T-cell (primary cell): ENCODE measurements around the gene CLEC18A. TPM values are rescaled to one million over a fixed set of nuclear protein-coding genes. Genes with fewer than 3 reads are reported as not detected.
"Not testable (repeated sequence)": the region's sequence is repeated elsewhere in the genome, so short reads cannot be mapped to it uniquely, and the experiment has no call there.

Experiments
- ATAC-seq, 4 experiments: fragments of 200-7000 bp in 3 of 4; fragments of 150-1000 bp in 1 of 4; cut with Tn5 transposase; replicated peaks in 1 of 4; 1 replicate in 3 of 4; 2 replicates in 1 of 4; pipeline ENCODE4 v1.10.0; 2021; ENCODE audit warnings: moderate library complexity in 3 of 4, mild to moderate bottlenecking in 2 of 4, moderate number of reproducible peaks in 1 of 4
- CTCF ChIA-PET, 2 donors: fragments of 300-600 bp; sonication (Branson Sonifier 250); formaldehyde crosslinking; loops; one replicate each; lab custom pipeline; 2022; ENCODE audit warnings: antibody characterized with exemption in 2 of 2; lab: Charles Lee
- POLR2A ChIA-PET, 2 donors: fragments of 300-600 bp; sonication (Branson Sonifier 250); formaldehyde crosslinking; loops; one replicate each; lab custom pipeline; 2022; ENCODE audit warnings: antibody characterized with exemption in 2 of 2; lab: Charles Lee
- DNase-seq, 35 experiments: peaks; one replicate each; pipeline versions ENCODE4 v3.0.0 to v3.0.0-alpha.2; 2013 to 2023
- H3K27ac ChIP-seq: one replicate; pipeline ENCODE4 v1.5.1; 2013; ENCODE audit warnings: low read length
- H3K27me3 ChIP-seq, 2 experiments: replicated peaks in 1 of 2; 1 replicate in 1 of 2; 2 replicates in 1 of 2; pipeline versions ENCODE4 v1.6.1 to v1.7.0; 2013; ENCODE audit warnings: low read length in 1 of 2, mixed read lengths in 1 of 2; ENCODE audit not compliant: control insufficient read depth in 2 of 2, insufficient read depth in 2 of 2; ENCODE audit errors: extremely low read depth in 1 of 2
- H3K36me3 ChIP-seq, 2 donors: 1 replicate in 1 of 2; 2 replicates in 1 of 2; pipeline versions ENCODE4 v1.6.1 to v1.7.0; 2013; ENCODE audit warnings: low read length in 1 of 2; ENCODE audit not compliant: control insufficient read depth in 2 of 2, insufficient read depth in 1 of 2; ENCODE audit errors: extremely low read depth in 1 of 2
- H3K4me1 ChIP-seq, 2 experiments: 1 replicate in 1 of 2; 2 replicates in 1 of 2; pipeline versions ENCODE4 v1.6.1 to v1.7.0; 2013; ENCODE audit warnings: low read length in 2 of 2, mixed read lengths in 1 of 2; ENCODE audit not compliant: insufficient read depth in 2 of 2, control insufficient read depth in 1 of 2; ENCODE audit errors: extremely low read depth in 1 of 2
- H3K4me3 ChIP-seq, 2 donors: 1 replicate in 1 of 2; 2 replicates in 1 of 2; pipeline versions ENCODE4 v1.5.1 to v1.7.0; 2013; ENCODE audit warnings: mild to moderate bottlenecking in 2 of 2, low read length in 1 of 2, moderate library complexity in 1 of 2; ENCODE audit not compliant: control insufficient read depth in 1 of 2; ENCODE audit errors: extremely low read depth in 1 of 2
- H3K9me3 ChIP-seq: 2 replicates; pipeline ENCODE4 v1.7.0; 2013
- H3K27ac Mint-ChIP-seq, 2 donors: one replicate each; pipeline ENCODE4 v1.8.0; 2020 to 2021; ENCODE audit warnings: mild to moderate bottlenecking in 2 of 2, mixed read lengths in 2 of 2
- H3K27me3 Mint-ChIP-seq, 2 donors: one replicate each; pipeline ENCODE4 v1.8.0; 2021 to 2022; ENCODE audit warnings: mixed read lengths in 2 of 2
- H3K36me3 Mint-ChIP-seq: one replicate; pipeline ENCODE4 v1.8.0; 2021; ENCODE audit warnings: mixed read lengths
- H3K4me1 Mint-ChIP-seq, 3 donors: one replicate each; pipeline ENCODE4 v1.8.0; 2020 to 2022; ENCODE audit warnings: mixed read lengths in 3 of 3, mild to moderate bottlenecking in 1 of 3
- H3K4me3 Mint-ChIP-seq, 3 donors: one replicate each; pipeline ENCODE4 v1.8.0; 2020 to 2022; ENCODE audit warnings: mild to moderate bottlenecking in 3 of 3, mixed read lengths in 3 of 3, moderate library complexity in 3 of 3
- H3K9me3 Mint-ChIP-seq, 3 donors: one replicate each; pipeline ENCODE4 v1.8.0; 2020 to 2022; ENCODE audit warnings: mixed read lengths in 3 of 3
- WGBS: methylation state at CpG from one replicate; pipeline ENCODE4 v1.1.5; 2013; ENCODE audit warnings: missing lambda C conversion rate; ENCODE audit not compliant: insufficient coverage; 5-methylcytosine and 5-hydroxymethylcytosine counted together
- total RNA-seq, 35 experiments: library from RNA in 6 of 35; stranded (reverse) in 6 of 35; fragments of 120-200 nt in 1 of 35; gene quantifications; one replicate each; pipeline versions ENCODE4 v1.2.1 to v1.2.4 and lab custom pipeline; 2013 to 2026

The CLEC18A gene
- total RNA-seq, 5 donors from 2014 or later (not counting 1 experiment from before 2014, with no cell fraction given), result 2.0 to 3.7 (median 2.8) TPM

DNA sequence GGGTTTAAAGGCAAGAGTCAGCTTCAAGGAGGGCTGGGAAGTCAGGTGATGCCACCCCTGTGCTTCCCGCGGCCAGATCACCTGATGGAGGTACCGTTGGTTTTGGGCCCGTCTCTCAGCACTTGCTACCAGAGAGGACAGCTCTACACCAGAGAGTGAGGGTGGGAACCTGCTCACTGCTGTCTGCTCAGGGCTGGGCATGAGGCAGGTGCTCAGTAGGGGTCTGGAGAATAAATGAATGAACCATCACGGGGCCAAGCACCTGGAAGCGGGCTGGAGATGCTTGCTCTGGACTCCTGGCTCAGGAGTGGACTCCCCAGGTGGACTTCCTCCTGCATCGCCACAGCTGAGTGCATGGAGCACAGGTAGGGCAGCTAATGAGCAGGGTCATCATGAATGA lies 21.0 kb downstream of the CLEC18A start:
- not testable (repeated sequence) for H3K4me3 Mint-ChIP-seq, H3K4me1 Mint-ChIP-seq, H3K9me3 Mint-ChIP-seq

DNA sequence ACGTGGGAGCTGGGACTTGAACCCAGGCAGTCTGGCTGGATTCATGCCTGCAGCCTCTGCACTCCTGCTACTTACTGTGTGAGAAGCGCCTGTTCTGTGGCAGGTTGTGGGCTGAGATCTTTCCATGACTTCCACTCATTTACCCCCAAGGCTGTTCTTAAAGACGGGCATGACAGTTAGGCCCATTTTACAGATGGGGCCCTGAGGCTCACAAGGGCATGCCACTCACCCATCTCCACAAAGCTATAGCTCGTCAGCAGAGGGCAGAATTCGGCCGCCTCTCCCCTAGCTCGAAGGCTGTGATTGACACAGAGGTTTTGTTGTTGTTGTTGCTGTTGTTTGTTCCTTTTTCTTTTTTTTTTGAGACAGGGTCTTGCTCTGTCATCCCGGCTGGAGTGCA lies 21.8 kb downstream of the CLEC18A start:
- POLR2A ChIA-PET, H3K4me1 ChIP-seq, H3K4me3 Mint-ChIP-seq, H3K27ac Mint-ChIP-seq, DNase-seq, ATAC-seq, H3K36me3 Mint-ChIP-seq, H3K27me3 ChIP-seq, H3K4me3 ChIP-seq, H3K4me1 Mint-ChIP-seq, H3K27me3 Mint-ChIP-seq, H3K9me3 Mint-ChIP-seq, H3K36me3 ChIP-seq, H3K27ac ChIP-seq, H3K9me3 ChIP-seq, CTCF ChIA-PET: not testable (repeated sequence)
- no CpG with 5 or more reads among the region's 8 CpGs for WGBS

More for the DNA sequence above, 21.0 kb downstream of the CLEC18A start:
- H3K27ac ChIP-seq, H3K27me3 Mint-ChIP-seq, H3K36me3 Mint-ChIP-seq, POLR2A ChIA-PET, H3K27me3 ChIP-seq, CTCF ChIA-PET, ATAC-seq, H3K9me3 ChIP-seq, H3K4me3 ChIP-seq, H3K36me3 ChIP-seq, DNase-seq, H3K4me1 ChIP-seq, H3K27ac Mint-ChIP-seq: not testable (repeated sequence)
- WGBS, result no CpG with 5 or more reads among the region's 7 CpGs

DNA sequence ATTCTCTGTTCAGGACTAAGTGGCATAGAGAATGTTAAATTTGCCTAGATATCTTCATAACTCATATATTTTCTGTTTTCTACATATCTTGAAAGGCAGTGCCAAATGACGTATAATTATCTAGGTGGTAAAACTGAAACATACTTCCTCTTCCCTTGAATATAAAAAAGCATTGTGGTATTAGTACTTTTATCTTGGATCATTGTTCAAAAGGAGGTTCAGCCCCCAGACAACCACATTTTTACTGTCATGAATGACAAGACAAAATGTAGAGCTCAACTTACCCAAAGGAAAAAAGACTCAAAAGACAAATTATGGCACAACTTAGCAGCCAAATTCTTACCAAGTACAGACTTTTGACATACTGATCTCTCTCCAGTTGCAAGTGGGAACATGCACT lies 34.1 kb downstream of the CLEC18A start:
- H3K27me3 ChIP-seq, H3K27ac ChIP-seq, H3K27me3 Mint-ChIP-seq, H3K4me3 Mint-ChIP-seq, ATAC-seq, H3K27ac Mint-ChIP-seq, H3K9me3 ChIP-seq, H3K4me3 ChIP-seq, H3K4me1 Mint-ChIP-seq, H3K36me3 ChIP-seq, CTCF ChIA-PET, H3K9me3 Mint-ChIP-seq, POLR2A ChIA-PET, H3K4me1 ChIP-seq: not testable (repeated sequence)
- H3K36me3 Mint-ChIP-seq, result peaks cover 15% of the 10 kb centered on the region
- peak in 1 of 35 experiments; percentile 6 for DNase-seq
- WGBS, result no CpG with 5 or more reads among the region's 1 CpG

- POLR2A ChIA-PET, H3K27me3 Mint-ChIP-seq, H3K4me1 Mint-ChIP-seq, H3K27ac ChIP-seq, H3K4me1 ChIP-seq, H3K9me3 ChIP-seq, ATAC-seq, H3K27ac Mint-ChIP-seq, H3K36me3 ChIP-seq, DNase-seq, H3K4me3 Mint-ChIP-seq, H3K4me3 ChIP-seq, H3K27me3 ChIP-seq, H3K36me3 Mint-ChIP-seq, CTCF ChIA-PET, H3K9me3 Mint-ChIP-seq: not testable (repeated sequence)
- no CpG with 5 or more reads among the region's 3 CpGs for WGBS
Observed at GRCh38 chr16:69997956-69998355, 46.8 kb downstream of the CLEC18A start.

- H3K27me3 Mint-ChIP-seq, POLR2A ChIA-PET: not testable (repeated sequence)
Observed at GRCh38 chr16:69999801-70000200, 48.7 kb downstream of the CLEC18A start.

DNA sequence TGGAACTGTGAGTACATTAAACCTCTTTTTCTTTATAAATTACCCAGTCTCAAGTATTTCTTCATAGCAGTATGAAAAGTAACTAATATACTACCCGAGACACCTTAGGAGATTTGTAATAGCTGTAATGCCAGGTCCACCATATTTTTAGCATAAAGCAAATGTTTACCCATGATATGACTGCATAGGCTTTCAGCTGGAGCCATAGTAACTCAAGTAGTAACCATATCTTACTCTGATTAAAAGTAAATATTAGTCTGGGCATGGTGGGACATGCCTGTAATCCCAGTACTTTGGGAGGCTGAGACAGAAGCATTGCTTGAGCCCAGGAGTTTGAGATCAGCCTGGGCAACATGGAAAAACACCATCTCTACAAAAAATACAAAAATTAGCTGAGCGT lies 52.4 kb downstream of the CLEC18A start:
- H3K4me1 ChIP-seq, POLR2A ChIA-PET, H3K27me3 ChIP-seq, H3K9me3 Mint-ChIP-seq, H3K27ac ChIP-seq, CTCF ChIA-PET, H3K4me1 Mint-ChIP-seq, H3K36me3 ChIP-seq, H3K27me3 Mint-ChIP-seq, ATAC-seq, H3K4me3 Mint-ChIP-seq, H3K9me3 ChIP-seq, H3K27ac Mint-ChIP-seq, H3K4me3 ChIP-seq, DNase-seq: not testable (repeated sequence)
- peaks cover 16% of the 10 kb centered on the region for H3K36me3 Mint-ChIP-seq
- WGBS, result no CpG with 5 or more reads among the region's 2 CpGs

More at GRCh38 chr16:69999801-70000200, 48.7 kb downstream of the CLEC18A start:
- H3K4me1 ChIP-seq, H3K36me3 ChIP-seq, CTCF ChIA-PET, H3K4me3 Mint-ChIP-seq, H3K9me3 Mint-ChIP-seq, H3K27ac Mint-ChIP-seq, H3K4me3 ChIP-seq, H3K9me3 ChIP-seq, H3K27ac ChIP-seq, DNase-seq, H3K4me1 Mint-ChIP-seq, H3K27me3 ChIP-seq, ATAC-seq: not testable (repeated sequence)
- H3K36me3 Mint-ChIP-seq, result peaks cover 10% of the 10 kb centered on the region
- 90% methylated on average over 5 of the region's 9 CpGs for WGBS

- H3K9me3 Mint-ChIP-seq, H3K36me3 ChIP-seq, H3K9me3 ChIP-seq, DNase-seq, ATAC-seq, H3K27ac ChIP-seq, H3K4me1 ChIP-seq, H3K4me3 ChIP-seq, H3K27ac Mint-ChIP-seq, H3K27me3 Mint-ChIP-seq, H3K4me3 Mint-ChIP-seq, H3K4me1 Mint-ChIP-seq, POLR2A ChIA-PET, H3K27me3 ChIP-seq: not testable (repeated sequence)
- CTCF ChIA-PET, result interaction anchor here in 1 of 2 donors (0.7 kb wide), 1 partner anchor 247 kb away, joined by 3 read pairs; no protein-coding TSS in a partner anchor
- peaks cover 40% of the 10 kb centered on the region for H3K36me3 Mint-ChIP-seq
- WGBS, result no CpG with 5 or more reads among the region's 3 CpGs
Observed at GRCh38 chr16:70008604-70009003, 57.5 kb downstream of the CLEC18A start.
